ENCODE results near the gene SLC35D2.

- no peak for TF ChIP-seq POLR2AphosphoS5 (IDR thresholded peaks at IDR 0.05; ENCODE audit: low read depth, low read length)
- TF ChIP-seq JUND (IDR thresholded peaks at IDR 0.05): no peak
- no peak for TF ChIP-seq CTCF (IDR thresholded peaks at IDR 0.05 in 2 of 3, conservative IDR thresholded peaks at IDR 0.05 in 1 of 3; ENCODE audit: borderline replicate concordance in 1 of 3, insufficient read depth in 1 of 3, low read depth in 2 of 3, low read length in 2 of 3)
- no peak for TF ChIP-seq POLR2A (IDR thresholded peaks at IDR 0.05; ENCODE audit: borderline replicate concordance, extremely low read depth, insufficient read depth, insufficient read length)
- no peak for TF ChIP-seq YY1 (IDR thresholded peaks at IDR 0.05; ENCODE audit: extremely low read depth, insufficient replicate concordance, low read depth, low read length)
- TF ChIP-seq ZBTB33 (IDR thresholded peaks at IDR 0.05; ENCODE audit: extremely low read depth, insufficient replicate concordance, low read length): no peak
- TF ChIP-seq REST (IDR thresholded peaks at IDR 0.05; ENCODE audit: low read depth): no peak
- TF ChIP-seq ZNF274 (IDR thresholded peaks at IDR 0.05; ENCODE audit: low read depth, low read length): no peak
- TF ChIP-seq MAX (IDR thresholded peaks at IDR 0.05): no peak
Observed at GRCh38 chr9:96391021-96391765, 7.7 kb upstream of the SLC35D2 start.
